Heart left ventricle (tissue), 16 donors: ENCODE data around the gene L3MBTL3. TPM values are rescaled to one million over a fixed set of nuclear protein-coding genes. Genes with fewer than 3 reads are reported as not detected.

Experiments
- ATAC-seq, 4 donors: fragments of 200-7000 bp; cut with Tn5 transposase; one replicate each; pipeline ENCODE4 v1.9.1; 2020 to 2022; ENCODE audit warnings: moderate library complexity in 4 of 4, mild to moderate bottlenecking in 3 of 4, moderate number of reproducible peaks in 1 of 4
- DNase-seq, 5 donors: peaks; one replicate each; pipeline ENCODE4 v3.0.0-alpha.2; 2020
- H3K27ac ChIP-seq, 12 donors: fragments of 200-600 bp; sonication (generic) in 4 of 12; one replicate each; pipeline versions ENCODE4 v1.5.0 to v1.8.0; 2016 to 2022; ENCODE audit warnings: mild to moderate bottlenecking in 2 of 12
- H3K27me3 ChIP-seq, 9 donors: fragments of 200-600 bp; sonication (generic) in 2 of 9; one replicate each; pipeline versions ENCODE4 v1.5.1 to v1.8.0; 2016 to 2022; ENCODE audit warnings: mild to moderate bottlenecking in 3 of 9
- H3K36me3 ChIP-seq, 9 donors: fragments of 200-600 bp; sonication (generic) in 2 of 9; one replicate each; pipeline versions ENCODE4 v1.5.0 to v1.8.0; 2018 to 2022; ENCODE audit warnings: mild to moderate bottlenecking in 2 of 9
- H3K4me1 ChIP-seq, 12 donors: fragments of 200-600 bp; sonication (generic) in 4 of 12; one replicate each; pipeline versions ENCODE4 v1.5.0 to v1.8.0; 2016 to 2022; ENCODE audit warnings: mild to moderate bottlenecking in 3 of 12
- H3K4me3 ChIP-seq, 12 donors: fragments of 200-600 bp; sonication (generic) in 4 of 12; one replicate each; pipeline versions ENCODE4 v1.5.0 to v1.8.0; 2017 to 2022; ENCODE audit warnings: mild to moderate bottlenecking in 9 of 12, moderate library complexity in 4 of 12
- H3K9me3 ChIP-seq, 12 donors: fragments of 200-600 bp; sonication (generic) in 4 of 12; one replicate each; pipeline versions ENCODE4 v1.5.0 to v1.8.0; 2016 to 2022; ENCODE audit warnings: mild to moderate bottlenecking in 1 of 12
- CTCF ChIP-seq, 12 donors: fragments of 200-600 bp; sonication (generic) in 4 of 12; IDR thresholded peaks; one replicate each; pipeline versions ENCODE4 v1.5.0 to v1.8.0; 2018 to 2022; ENCODE audit warnings: antibody characterized with exemption in 12 of 12, mild to moderate bottlenecking in 5 of 12
- POLR2A ChIP-seq, 2 donors: fragments of 450-650 bp; IDR thresholded peaks; one replicate each; pipeline ENCODE4 v1.6.1; 2017; ENCODE audit warnings: antibody characterized with exemption in 2 of 2, mild to moderate bottlenecking in 2 of 2, moderate library complexity in 2 of 2
- WGBS, 4 donors: extraction: QIAGEN DNeasy Blood & Tissue Kit in 2 of 4; methylation state at CpG; one replicate each; pipeline versions ENCODE4 v1.1.5 to v1.1.7; 2013 to 2018; 5-methylcytosine and 5-hydroxymethylcytosine counted together
- intact Hi-C, 10 donors: fragments of 100-400 bp; cut with DNase I; formaldehyde crosslinking; loops; one replicate each; pipeline versions ENCODE4 v1.11.1 to v1.14.2; 2022
- polyA plus RNA-seq, 2 donors: library from polyadenylated mRNA; stranded (reverse); fragments of 200-250 nt; gene quantifications; one replicate each; pipeline ENCODE4 v1.2.3, GENCODE V29; 2013
- total RNA-seq, 9 donors: library from RNA; depleted of rRNA in 2 of 9; stranded (reverse); fragments of >200 nt in 2 of 9; fragmentation: NEBNext Ultra II Directional in 3 of 9; extraction: Animal tissue kit (Norgen Biotek cat#: 25700) in 3 of 9; gene quantifications; one replicate each; pipeline versions ENCODE4 v1.1.0 to v1.2.4, GENCODE V29; 2016 to 2023
- donor health status: ischemic (EF 13 %, LVEDD 7.1; RV severe dilation, severe dysfunction).
- donor health status: healthy with polysubstance abuse.
- donor health status: DM: no; HTN: yes; CAD: no.
- donor health status: DM: no; HTN: no; CAD: no.
- donor health status: ischemic (EF 25% LVEDD 6.9; RV normal size, moderate dysfunction).
- donor health status: ischemic (EF 25% LVEDD 5.7; RV mildly dilated, moderate dysfunction).
- donor health status: healthy.
- donor health status: DM: yes; HTN: yes; CAD: no.
- donor health status: ischemic (EF 35%, LVEDD 5.7; RV mildly dilated, moderate dysfunction).
- donor health status: nonischemic (EF 11% LVEDD 7.7; RV severe dilation, severe dysfunction).
- donor health status: DM: yes; HTN: yes; CAD: no.
- donor health status: PGD.
- donor health status: ischemic (EF 29% LVEDD 5.4; RV normal size, mild dysfunction).
- donor health status: nonischemic (EF 23%, LVEDD 6.1; RV moderate dilation, normal function).

Gene L3MBTL3
- total and polyA plus RNA-seq, 11 donors = 0.53 to 4.9 (median 2.0) TPM

GRCh38 chr6:130152908-130153510, 134.6 kb downstream of the L3MBTL3 start:
- WGBS, 4 donors = 83 to 89% (median 87%) methylated on average over 6 of the region's 6 CpGs
- TF ChIP-seq CTCF (IDR thresholded peaks at IDR 0.05) (no peak), POLR2A (IDR thresholded peaks at IDR 0.05) (no peak)
- Histone ChIP-seq H3K36me3 (no peaks in the 10 kb centered on the region), H3K4me3 (no peak overlapping the region), H3K27me3 (no peaks in the 10 kb centered on the region), H3K9me3 (peaks cover 0 to 5% (median 0%) of the 10 kb centered on the region in 12 donors), H3K27ac (no peak overlapping the region), H3K4me1 (no peaks in the 10 kb centered on the region)
- intact Hi-C loops = no loop called here
- no peak for ATAC-seq
- no peak for DNase-seq

- TF ChIP-seq POLR2A (IDR thresholded peaks at IDR 0.05) = no peak
- TF ChIP-seq CTCF (IDR thresholded peaks at IDR 0.05) = no peak
- H3K4me3 ChIP-seq = no peak overlapping the region
- H3K4me1 ChIP-seq = peaks cover 0 to 6% (median 0%) of the 10 kb centered on the region in 12 donors
- intact Hi-C loops = no loop called here
- H3K27ac ChIP-seq = no peak overlapping the region
- no peaks in the 10 kb centered on the region for H3K27me3 ChIP-seq
- no peak for DNase-seq
- 90 to 96% (median 93%) methylated on average over 5 of the region's 5 CpGs for WGBS, 4 donors
- no peak for ATAC-seq
- peaks cover 0 to 17% (median 0%) of the 10 kb centered on the region in 12 donors for H3K9me3 ChIP-seq
- no peaks in the 10 kb centered on the region for H3K36me3 ChIP-seq
Measured at GRCh38 chr6:130156908-130157307, 138.5 kb downstream of the L3MBTL3 start.

DNA sequence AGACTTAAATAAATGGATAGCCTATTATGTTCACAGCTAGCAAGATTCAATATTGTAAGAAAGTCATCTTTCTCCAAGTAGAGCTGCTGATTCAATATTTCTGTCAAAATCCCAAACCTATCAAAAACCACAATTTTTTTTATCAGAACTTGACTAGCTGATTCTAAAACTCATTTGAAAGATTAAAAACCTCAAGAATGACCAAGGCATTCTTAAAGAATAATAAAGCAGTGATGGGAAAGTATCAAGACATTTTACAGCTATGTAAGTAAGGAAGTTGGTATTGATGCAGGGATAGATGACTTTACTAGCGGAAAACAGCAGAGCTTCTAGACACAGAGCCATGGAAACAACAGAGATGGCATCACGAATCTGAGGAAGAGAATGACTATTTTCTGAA, 139.7 kb downstream of the L3MBTL3 start:
- no peaks in the 10 kb centered on the region for H3K27me3 ChIP-seq
- H3K9me3 ChIP-seq = peaks cover 0 to 17% (median 0%) of the 10 kb centered on the region in 12 donors
- DNase-seq (no peak), ATAC-seq (no peak)
- no peak overlapping the region for H3K4me3 ChIP-seq
- H3K27ac ChIP-seq = no peak overlapping the region
- no peaks in the 10 kb centered on the region for H3K36me3 ChIP-seq
- WGBS, 4 donors = 81 to 92% (median 88%) methylated on average over 2 of the region's 2 CpGs
- peaks cover 0 to 6% (median 0%) of the 10 kb centered on the region in 12 donors for H3K4me1 ChIP-seq
- intact Hi-C loops = no loop called here
- no peak for TF ChIP-seq CTCF (IDR thresholded peaks at IDR 0.05)
- TF ChIP-seq POLR2A (IDR thresholded peaks at IDR 0.05) = no peak

DNA sequence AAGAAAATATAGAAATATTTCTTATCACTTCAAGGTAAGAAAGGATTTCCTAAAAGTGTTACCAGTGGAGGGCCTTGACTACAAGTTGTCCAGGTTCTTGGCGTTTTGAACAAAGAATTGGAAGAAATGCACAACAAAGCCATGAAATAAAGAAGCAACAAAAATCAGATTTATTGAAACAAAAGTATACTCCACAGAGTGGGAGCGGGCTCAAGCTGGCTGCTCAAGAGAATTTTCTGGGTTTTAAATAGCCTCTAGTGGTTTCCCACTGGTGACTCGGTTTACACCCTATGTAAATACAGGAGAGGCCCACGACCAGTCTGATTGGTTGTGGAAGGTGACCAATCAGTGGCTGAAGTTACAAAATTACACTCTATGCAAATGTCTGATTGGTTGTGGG, 140.2 kb downstream of the L3MBTL3 start:
- TF ChIP-seq CTCF (IDR thresholded peaks at IDR 0.05) (no peak), POLR2A (IDR thresholded peaks at IDR 0.05) (no peak)
- DNase-seq = no peak
- H3K4me3 ChIP-seq = no peak overlapping the region
- H3K36me3 ChIP-seq = no peaks in the 10 kb centered on the region
- H3K27me3 ChIP-seq = no peaks in the 10 kb centered on the region
- intact Hi-C loops = no loop called here
- ATAC-seq = no peak
- H3K9me3 ChIP-seq = peaks cover 0 to 17% (median 0%) of the 10 kb centered on the region in 12 donors
- H3K4me1 ChIP-seq = peaks cover 0 to 6% (median 0%) of the 10 kb centered on the region in 12 donors
- WGBS, 4 donors = 89 to 92% (median 91%) methylated on average over 4 of the region's 4 CpGs
- no peak overlapping the region for H3K27ac ChIP-seq
